ENCODE data around the gene ANO9.

GRCh38 chr11:390175-390574 is 51.6 kb downstream of the ANO9 start:
- TF ChIP-seq CTCF (IDR thresholded peaks at IDR 0.05) (no peak), POLR2A (IDR thresholded peaks at IDR 0.05) (no peak)

All from heart left ventricle (tissue), 13 donors.